ENCODE results near the gene SLK. TPM values are rescaled to one million over a fixed set of nuclear protein-coding genes. Genes with fewer than 3 reads are reported as not detected.

The SLK gene
- total and polyA plus RNA-seq, 7 experiments from 2014 or later, result 6.1 to 32.2 (median 23.7) TPM

DNA sequence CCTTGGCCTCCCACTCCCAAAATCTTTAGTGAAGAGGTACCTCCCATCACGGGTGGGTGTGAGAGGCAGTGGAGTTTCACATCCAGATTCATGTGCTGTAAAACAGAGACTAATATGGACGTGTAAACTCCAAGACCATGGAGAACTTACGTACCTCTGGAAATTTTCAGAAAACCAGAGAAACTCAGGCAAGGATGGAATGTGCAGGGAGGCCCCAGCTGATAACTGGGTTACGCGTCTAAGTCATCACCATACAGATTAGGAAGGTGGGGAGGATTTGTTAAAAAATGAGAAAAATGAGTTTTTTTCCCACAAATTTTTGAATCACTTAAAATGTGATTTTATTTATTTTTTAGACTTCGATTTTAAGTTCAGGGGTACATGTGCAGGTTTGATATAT, 32.6 kb upstream of the SLK start:
- no peaks in the 10 kb centered on the region for H3K9me3 ChIP-seq (ENCODE audit: control insufficient read depth in 2 of 3, low read length in 3 of 3)
- ChIA-PET POLR2A (no interaction called here), CTCF (interaction anchor here (0.7 kb wide), 1 partner anchor 46 kb away, joined by 3 read pairs; no protein-coding TSS in a partner anchor)
- H3K27ac Mint-ChIP-seq, result no peak overlapping the region
- no peaks in the 10 kb centered on the region for H3K36me3 ChIP-seq (ENCODE audit: control insufficient read depth in 2 of 3, insufficient read depth in 3 of 3, low read length in 3 of 3)
- DNase-seq (no peak), ATAC-seq (no peak)
- H3K4me3 Mint-ChIP-seq, result no peak overlapping the region
- H3K27me3 Mint-ChIP-seq, result peaks cover 0 to 26% (median 0%) of the 10 kb centered on the region in 5 donors
- no peaks in the 10 kb centered on the region for H3K27me3 ChIP-seq (ENCODE audit: control insufficient read depth in 2 of 2, insufficient read depth in 2 of 2, low read length in 2 of 2)
- intact Hi-C loops (cut with micrococcal nuclease), result no loop called here
- H3K9me3 Mint-ChIP-seq, result no peaks in the 10 kb centered on the region
- no peaks in the 10 kb centered on the region for H3K4me1 ChIP-seq (ENCODE audit: control insufficient read depth in 2 of 2, insufficient read depth in 2 of 2, low read length in 2 of 2)
- H3K4me1 Mint-ChIP-seq, result peaks cover 0 to 5% (median 0%) of the 10 kb centered on the region in 7 donors
- H3K27ac ChIP-seq (ENCODE audit: low read depth, low read length), result no peak overlapping the region
- no peaks in the 10 kb centered on the region for H3K36me3 Mint-ChIP-seq
- no peak overlapping the region for H3K4me3 ChIP-seq (ENCODE audit: low read length)

DNA sequence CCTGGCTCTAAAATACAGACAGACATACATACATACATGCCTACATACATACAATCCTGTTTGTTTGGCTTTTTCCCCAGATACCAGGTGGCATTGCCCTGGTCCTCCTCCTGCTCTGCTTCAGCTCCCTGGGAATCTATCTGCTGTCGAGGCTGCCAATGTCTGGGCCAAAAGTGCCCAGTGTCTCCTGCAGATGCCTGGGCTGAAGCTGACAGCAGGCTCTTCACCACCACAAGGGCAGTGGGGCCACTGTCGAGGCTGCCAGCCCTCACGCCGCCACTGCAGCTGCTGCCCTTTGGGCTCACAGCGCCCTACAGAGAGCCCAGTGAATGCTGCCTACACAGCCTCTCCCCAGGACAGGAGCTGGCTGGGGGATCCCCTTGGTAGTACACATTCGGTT, 30.9 kb upstream of the SLK start:
- ATAC-seq (no peak), DNase-seq (no peak)
- H3K4me1 Mint-ChIP-seq, result no peaks in the 10 kb centered on the region
- Histone ChIP-seq H3K36me3 (ENCODE audit: control insufficient read depth in 2 of 3, insufficient read depth in 3 of 3, low read length in 3 of 3) (no peaks in the 10 kb centered on the region), H3K9me3 (ENCODE audit: control insufficient read depth in 2 of 3, low read length in 3 of 3) (no peaks in the 10 kb centered on the region), H3K4me1 (ENCODE audit: control insufficient read depth in 2 of 2, insufficient read depth in 2 of 2, low read length in 2 of 2) (no peaks in the 10 kb centered on the region), H3K4me3 (ENCODE audit: low read length) (no peak overlapping the region), H3K27ac (ENCODE audit: low read depth, low read length) (no peak overlapping the region), H3K27me3 (ENCODE audit: control insufficient read depth in 2 of 2, insufficient read depth in 2 of 2, low read length in 2 of 2) (no peaks in the 10 kb centered on the region)
- peaks cover 0 to 30% (median 0%) of the 10 kb centered on the region in 5 donors for H3K27me3 Mint-ChIP-seq
- ChIA-PET CTCF (no interaction called here), POLR2A (interaction anchor here (0.7 kb wide), 1 partner anchor 176 kb away, joined by 3 read pairs; no protein-coding TSS in a partner anchor)
- H3K27ac Mint-ChIP-seq, result no peak overlapping the region
- H3K9me3 Mint-ChIP-seq, result no peaks in the 10 kb centered on the region
- H3K4me3 Mint-ChIP-seq, result no peak overlapping the region
- no peaks in the 10 kb centered on the region for H3K36me3 Mint-ChIP-seq
- intact Hi-C loops (cut with micrococcal nuclease), result no loop called here

DNA sequence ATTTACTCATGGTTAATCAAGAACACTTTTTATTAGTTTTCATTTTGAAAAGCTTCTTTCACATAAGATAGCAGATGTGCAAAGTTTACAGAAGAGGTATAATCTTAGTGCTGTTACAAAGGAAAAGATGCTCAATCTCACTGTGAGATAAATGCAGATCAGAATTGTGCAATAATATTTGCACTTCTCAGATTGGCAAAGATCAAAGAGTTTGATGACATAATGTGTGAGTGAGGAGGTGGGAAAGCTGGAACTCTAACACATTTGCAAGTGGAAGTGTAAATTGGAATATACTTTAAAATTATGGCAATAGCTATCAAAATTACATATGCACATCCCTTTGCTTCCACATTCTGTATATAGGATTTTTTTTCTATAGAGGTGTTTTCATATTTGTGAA, 27.4 kb upstream of the SLK start:
- CTCF ChIA-PET, result no interaction called here
- no peak overlapping the region for H3K4me3 ChIP-seq (ENCODE audit: low read length)
- H3K4me1 ChIP-seq (ENCODE audit: control insufficient read depth in 2 of 2, insufficient read depth in 2 of 2, low read length in 2 of 2), result no peaks in the 10 kb centered on the region
- Mint-ChIP-seq H3K9me3 (peaks cover 0 to 2% (median 0%) of the 10 kb centered on the region in 11 donors), H3K36me3 (no peaks in the 10 kb centered on the region), H3K4me3 (no peak overlapping the region), H3K27me3 (peaks cover 0 to 42% (median 0%) of the 10 kb centered on the region in 5 donors), H3K27ac (no peak overlapping the region), H3K4me1 (no peaks in the 10 kb centered on the region)
- POLR2A ChIA-PET, result no interaction called here
- DNase-seq (no peak), ATAC-seq (no peak)
- no peak overlapping the region for H3K27ac ChIP-seq (ENCODE audit: low read depth, low read length)
- H3K27me3 ChIP-seq (ENCODE audit: control insufficient read depth in 2 of 2, insufficient read depth in 2 of 2, low read length in 2 of 2), result no peaks in the 10 kb centered on the region
- H3K36me3 ChIP-seq (ENCODE audit: control insufficient read depth in 2 of 3, insufficient read depth in 3 of 3, low read length in 3 of 3), result no peaks in the 10 kb centered on the region
- intact Hi-C loops (cut with micrococcal nuclease), result no loop called here
- H3K9me3 ChIP-seq (ENCODE audit: control insufficient read depth in 2 of 3, low read length in 3 of 3), result no peaks in the 10 kb centered on the region

DNA sequence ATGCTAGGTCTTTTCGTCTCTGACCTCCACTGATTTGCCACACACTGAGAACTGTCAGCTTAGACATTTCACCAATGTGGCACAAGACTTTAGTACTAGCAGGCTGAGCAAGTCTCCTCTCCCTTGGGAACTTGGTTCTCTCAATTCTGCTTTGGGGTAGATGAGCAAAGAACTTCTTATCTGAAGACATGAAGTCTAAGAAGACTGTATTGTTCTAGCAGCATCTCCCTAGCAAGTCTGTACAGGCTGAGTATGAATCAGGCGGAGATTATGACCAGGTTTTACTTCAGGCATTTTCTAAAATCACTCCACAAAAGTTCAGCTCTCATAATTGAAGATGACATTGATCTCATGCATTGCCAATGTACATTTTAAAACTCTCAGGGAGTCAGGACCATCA, 25.1 kb upstream of the SLK start:
- CTCF ChIA-PET, result no interaction called here
- intact Hi-C loops (cut with micrococcal nuclease), result no loop called here
- H3K27ac ChIP-seq (ENCODE audit: low read depth, low read length), result no peak overlapping the region

DNA sequence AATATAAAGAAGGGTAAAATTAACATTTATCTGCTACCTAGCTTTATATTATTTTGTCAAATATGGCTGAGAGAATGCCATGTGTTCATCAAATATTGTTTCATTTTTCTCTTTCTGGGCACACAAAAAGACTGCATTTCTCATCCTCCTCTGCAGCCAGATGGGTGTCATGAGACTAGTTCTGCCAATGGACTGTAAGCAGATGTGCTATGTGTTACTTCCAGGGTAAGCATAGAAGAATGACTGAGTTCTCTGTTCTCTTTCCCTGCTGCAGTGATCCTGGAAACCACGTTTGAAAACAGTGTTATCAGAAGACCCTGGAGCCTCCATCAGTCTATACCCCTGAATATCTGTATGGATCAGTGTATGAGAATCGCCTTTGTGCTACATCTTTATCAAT, 24.1 kb upstream of the SLK start:
- Mint-ChIP-seq H3K4me3 (no peak overlapping the region), H3K27me3 (peaks cover 0 to 24% (median 4%) of the 10 kb centered on the region in 5 donors), H3K27ac (no peak overlapping the region), H3K9me3 (peaks cover 0 to 2% (median 0%) of the 10 kb centered on the region in 11 donors), H3K36me3 (no peaks in the 10 kb centered on the region), H3K4me1 (peaks cover 2 to 11% (median 4%) of the 10 kb centered on the region in 7 donors)
- POLR2A ChIA-PET, result no interaction called here
- Histone ChIP-seq H3K4me3 (ENCODE audit: low read length) (no peak overlapping the region), H3K27ac (ENCODE audit: low read depth, low read length) (no peak overlapping the region), H3K27me3 (ENCODE audit: control insufficient read depth in 2 of 2, insufficient read depth in 2 of 2, low read length in 2 of 2) (no peaks in the 10 kb centered on the region), H3K36me3 (ENCODE audit: control insufficient read depth in 2 of 3, insufficient read depth in 3 of 3, low read length in 3 of 3) (no peaks in the 10 kb centered on the region), H3K9me3 (ENCODE audit: control insufficient read depth in 2 of 3, low read length in 3 of 3) (no peaks in the 10 kb centered on the region), H3K4me1 (ENCODE audit: control insufficient read depth in 2 of 2, insufficient read depth in 2 of 2, low read length in 2 of 2) (no peaks in the 10 kb centered on the region)
- DNase-seq, result no peak
- intact Hi-C loops (cut with micrococcal nuclease), result no loop called here
- ATAC-seq, result no peak
- CTCF ChIA-PET, result interaction anchor here (0.7 kb wide), 1 partner anchor 230 kb away, joined by 3 read pairs; no protein-coding TSS in a partner anchor

More for the DNA sequence above, 25.1 kb upstream of the SLK start:
- Histone ChIP-seq H3K36me3 (ENCODE audit: control insufficient read depth in 2 of 3, insufficient read depth in 3 of 3, low read length in 3 of 3) (no peaks in the 10 kb centered on the region), H3K27me3 (ENCODE audit: control insufficient read depth in 2 of 2, insufficient read depth in 2 of 2, low read length in 2 of 2) (no peaks in the 10 kb centered on the region), H3K9me3 (ENCODE audit: control insufficient read depth in 2 of 3, low read length in 3 of 3) (no peaks in the 10 kb centered on the region), H3K4me3 (ENCODE audit: low read length) (no peak overlapping the region), H3K4me1 (ENCODE audit: control insufficient read depth in 2 of 2, insufficient read depth in 2 of 2, low read length in 2 of 2) (no peaks in the 10 kb centered on the region)
- POLR2A ChIA-PET, result no interaction called here
- Mint-ChIP-seq H3K4me1 (peaks cover 0 to under 1% (median 0%) of the 10 kb centered on the region in 7 donors), H3K36me3 (no peaks in the 10 kb centered on the region), H3K27me3 (peaks cover 0 to 31% (median 4%) of the 10 kb centered on the region in 5 donors), H3K27ac (no peak overlapping the region), H3K9me3 (peaks cover 0 to 2% (median 0%) of the 10 kb centered on the region in 11 donors), H3K4me3 (no peak overlapping the region)
- DNase-seq, result no peak
- no peak for ATAC-seq

DNA sequence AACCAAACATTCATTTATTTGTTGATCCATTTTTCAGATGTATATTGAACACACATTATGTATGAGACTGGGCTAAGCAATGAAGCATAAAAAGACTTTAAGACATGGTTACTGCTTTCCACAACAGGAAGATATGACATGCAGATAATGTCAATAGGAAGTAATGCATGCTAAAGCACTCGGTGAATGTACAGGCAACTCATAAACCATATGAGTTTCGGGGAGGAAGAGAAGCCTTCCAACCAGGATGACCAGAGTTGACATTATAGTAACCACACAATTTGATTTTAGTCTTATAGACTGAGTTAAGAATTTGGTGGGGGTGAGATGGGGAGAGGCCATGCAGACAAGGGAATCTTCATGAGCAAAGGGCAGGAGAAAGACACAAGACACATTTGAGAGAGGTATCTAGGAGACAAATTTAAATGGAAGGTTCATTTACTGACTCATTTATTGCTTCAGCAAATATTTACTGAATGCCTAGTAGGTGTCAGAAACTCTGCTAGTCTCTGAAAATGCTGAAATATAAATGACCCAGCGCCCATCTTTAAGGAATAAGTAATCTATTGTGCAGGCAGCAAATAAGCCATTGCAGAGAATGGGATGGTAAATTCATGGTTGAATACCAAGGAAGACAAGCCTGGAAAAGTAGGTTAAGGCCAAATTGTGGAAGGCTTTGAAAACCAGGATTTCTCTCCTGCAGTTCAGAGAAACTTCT, 19.0 kb upstream of the SLK start:
- no peak overlapping the region for H3K4me3 ChIP-seq (ENCODE audit: low read length)
- DNase-seq (no peak), ATAC-seq (no peak)
- no peaks in the 10 kb centered on the region for H3K9me3 ChIP-seq (ENCODE audit: control insufficient read depth in 2 of 3, low read length in 3 of 3)
- intact Hi-C loops (cut with micrococcal nuclease), result no loop called here
- no peaks in the 10 kb centered on the region for H3K36me3 Mint-ChIP-seq
- peaks cover 5 to 14% (median 7%) of the 10 kb centered on the region in 7 donors for H3K4me1 Mint-ChIP-seq
- H3K27ac ChIP-seq (ENCODE audit: low read depth, low read length), result no peak overlapping the region
- H3K36me3 ChIP-seq (ENCODE audit: control insufficient read depth in 2 of 3, insufficient read depth in 3 of 3, low read length in 3 of 3), result no peaks in the 10 kb centered on the region
- H3K27me3 ChIP-seq (ENCODE audit: control insufficient read depth in 2 of 2, insufficient read depth in 2 of 2, low read length in 2 of 2), result no peaks in the 10 kb centered on the region
- peak overlapping the region in 3 of 9 donors; percentile 3 to 58 (median 39) for H3K27ac Mint-ChIP-seq
- CTCF ChIA-PET, result no interaction called here
- POLR2A ChIA-PET, result interaction anchor here (0.5 kb wide), 1 partner anchor 49 kb away, joined by 3 read pairs; no protein-coding TSS in a partner anchor
- H3K4me1 ChIP-seq (ENCODE audit: control insufficient read depth in 2 of 2, insufficient read depth in 2 of 2, low read length in 2 of 2), result no peaks in the 10 kb centered on the region
- peak overlapping the region in 4 of 10 donors; percentile 2 to 49 (median 21) for H3K4me3 Mint-ChIP-seq
- H3K27me3 Mint-ChIP-seq, result peaks cover 0 to 7% (median 4%) of the 10 kb centered on the region in 5 donors
- no peaks in the 10 kb centered on the region for H3K9me3 Mint-ChIP-seq

DNA sequence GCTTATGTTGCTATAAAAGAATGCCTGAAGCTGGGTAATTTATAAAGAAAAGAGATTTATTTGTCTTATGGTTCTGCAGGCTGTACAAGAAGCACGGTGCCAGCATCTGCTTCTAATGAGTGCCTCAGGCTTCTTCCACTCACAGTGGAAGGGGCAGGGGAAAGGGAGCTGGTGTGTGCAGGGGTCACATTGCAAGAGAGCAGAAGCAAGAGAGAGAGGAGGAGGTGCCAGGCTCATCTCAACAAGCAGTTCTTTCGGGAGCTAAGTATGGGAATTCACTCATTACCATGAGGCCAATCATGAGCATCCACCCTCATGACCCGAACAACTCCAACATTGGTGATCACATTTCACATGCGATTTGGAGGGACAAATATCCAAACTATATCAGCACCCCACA, 17.2 kb upstream of the SLK start:
- Mint-ChIP-seq H3K9me3 (peaks cover 0 to 4% (median 0%) of the 10 kb centered on the region in 11 donors), H3K36me3 (peaks cover 0 to 2% (median 0%) of the 10 kb centered on the region in 5 donors), H3K4me3 (no peak overlapping the region), H3K4me1 (peaks cover 5 to 17% (median 7%) of the 10 kb centered on the region in 7 donors), H3K27ac (no peak overlapping the region), H3K27me3 (peaks cover 0 to 16% (median 4%) of the 10 kb centered on the region in 5 donors)
- no peak overlapping the region for H3K27ac ChIP-seq (ENCODE audit: low read depth, low read length)
- no peaks in the 10 kb centered on the region for H3K9me3 ChIP-seq (ENCODE audit: control insufficient read depth in 2 of 3, low read length in 3 of 3)
- DNase-seq, result no peak
- intact Hi-C loops (cut with micrococcal nuclease), result no loop called here
- no peaks in the 10 kb centered on the region for H3K36me3 ChIP-seq (ENCODE audit: control insufficient read depth in 2 of 3, insufficient read depth in 3 of 3, low read length in 3 of 3)
- ChIA-PET POLR2A (no interaction called here), CTCF (interaction anchor here (0.7 to 1.1 kb wide), 2 partner anchors 61 to 65 kb away, joined by 3 read pairs; no protein-coding TSS in a partner anchor)
- no peaks in the 10 kb centered on the region for H3K4me1 ChIP-seq (ENCODE audit: control insufficient read depth in 2 of 2, insufficient read depth in 2 of 2, low read length in 2 of 2)
- no peaks in the 10 kb centered on the region for H3K27me3 ChIP-seq (ENCODE audit: control insufficient read depth in 2 of 2, insufficient read depth in 2 of 2, low read length in 2 of 2)
- no peak overlapping the region for H3K4me3 ChIP-seq (ENCODE audit: low read length)
- ATAC-seq, result no peak

Measured in naive thymus-derived CD4-positive, alpha-beta T cell (primary cell).